HG02623 (cell line): ENCODE measurements around the gene ALDH1A1.

Experiments used
- ATAC-seq: cut with Tn5 transposase; IDR thresholded peaks from one replicate; pipeline ENCODE4 v1.9.1; 2021; ENCODE audit warnings: moderate library complexity; ENCODE audit not compliant: unreplicated experiment

ALDH1A1 gene

GRCh38 chr9:72921888-72922654, 30.8 kb downstream of the ALDH1A1 start:
- ATAC-seq = no peak

- no peak for ATAC-seq
Measured at GRCh38 chr9:72919246-72919945, 33.5 kb downstream of the ALDH1A1 start.

- no peak for ATAC-seq
Measured at GRCh38 chr9:72917892-72918509, 34.9 kb downstream of the ALDH1A1 start.

GRCh38 chr9:72915659-72916058, 37.2 kb downstream of the ALDH1A1 start:
- no peak for ATAC-seq

GRCh38 chr9:72914750-72915149, 38.1 kb downstream of the ALDH1A1 start:
- no peak for ATAC-seq

GRCh38 chr9:72913382-72914009, 39.4 kb downstream of the ALDH1A1 start:
- no peak for ATAC-seq

- ATAC-seq = no peak
Measured at GRCh38 chr9:72912476-72913381, 40.1 kb downstream of the ALDH1A1 start.

GRCh38 chr9:72911816-72912215, 41.0 kb downstream of the ALDH1A1 start:
- no peak for ATAC-seq

GRCh38 chr9:72911247-72911775, 41.5 kb downstream of the ALDH1A1 start:
- no peak for ATAC-seq

- ATAC-seq = no peak
Measured at GRCh38 chr9:72909428-72909827, 43.4 kb downstream of the ALDH1A1 start.

- no peak for ATAC-seq
Measured at GRCh38 chr9:72907421-72907820, 45.4 kb downstream of the ALDH1A1 start.

- ATAC-seq = no peak
Measured at GRCh38 chr9:72906810-72907209, 46.0 kb downstream of the ALDH1A1 start.

- no peak for ATAC-seq
Measured at GRCh38 chr9:72905514-72906480, 47.1 kb downstream of the ALDH1A1 start.

GRCh38 chr9:72904267-72905093, 48.4 kb downstream of the ALDH1A1 start:
- ATAC-seq = no peak

- no peak for ATAC-seq
Measured at GRCh38 chr9:72903103-72903502, 49.8 kb downstream of the ALDH1A1 start.

- no peak for ATAC-seq
Measured at GRCh38 chr9:72902268-72902667, 50.6 kb downstream of the ALDH1A1 start.

GRCh38 chr9:72899734-72900477, 52.9 kb downstream of the ALDH1A1 start:
- ATAC-seq = no peak
